H9 (cell line): ENCODE data around the gene OSBPL10. TPM values are rescaled to one million over a fixed set of nuclear protein-coding genes. Genes with fewer than 3 reads are reported as not detected.
A peak's percentile ranks its signal among the peaks of the same experiment; 100 is the strongest.

Source experiments
- DNase-seq: peaks from one replicate; pipeline ENCODE4 v3.0.0-alpha.2; 2017
- H2AFZ ChIP-seq: one replicate; pipeline ENCODE4 v1.6.1; 2013; ENCODE audit warnings: mild to moderate bottlenecking, low read length, control low read depth, moderate library complexity
- H2AK5ac ChIP-seq: 2 replicates; pipeline ENCODE4 v1.6.1; 2013; ENCODE audit warnings: low read length, control low read depth, mixed read lengths; ENCODE audit not compliant: insufficient read length
- H2BK120ac ChIP-seq: one replicate; pipeline ENCODE4 v1.6.1; 2013; ENCODE audit warnings: low read depth, mild to moderate bottlenecking, low read length, control low read depth, inconsistent platforms; ENCODE audit not compliant: poor library complexity, severe bottlenecking
- H2BK12ac ChIP-seq: 2 replicates; pipeline ENCODE4 v1.6.1; 2013; ENCODE audit warnings: low read length, control low read depth, mixed read lengths, low read depth; ENCODE audit not compliant: insufficient read length
- H2BK15ac ChIP-seq: 2 replicates; pipeline ENCODE4 v1.6.1; 2013; ENCODE audit warnings: low read depth, low read length, control low read depth
- H2BK20ac ChIP-seq: one replicate; pipeline ENCODE4 v1.6.1; 2013; ENCODE audit warnings: low read depth, mild to moderate bottlenecking, low read length, control low read depth, inconsistent platforms; ENCODE audit not compliant: poor library complexity, severe bottlenecking
- H2BK5ac ChIP-seq: 2 replicates; pipeline ENCODE4 v1.6.1; 2013; ENCODE audit warnings: low read length, control low read depth, mixed read lengths; ENCODE audit not compliant: insufficient read length
- H3K14ac ChIP-seq: 2 replicates; pipeline ENCODE4 v1.6.1; 2013; ENCODE audit warnings: low read length, control low read depth; ENCODE audit not compliant: insufficient read depth
- H3K18ac ChIP-seq: 2 replicates; pipeline ENCODE4 v1.6.1; 2013; ENCODE audit warnings: low read depth, mild to moderate bottlenecking, mixed read lengths, low read length, control low read depth; ENCODE audit not compliant: insufficient read length
- H3K23ac ChIP-seq: 2 replicates; pipeline ENCODE4 v1.6.1; 2013; ENCODE audit warnings: low read length, control low read depth, mixed read lengths, low read depth; ENCODE audit not compliant: insufficient read length
- H3K23me2 ChIP-seq: 2 replicates; pipeline ENCODE4 v1.6.1; 2013; ENCODE audit warnings: low read depth, mild to moderate bottlenecking, mixed read lengths, low read length, control low read depth; ENCODE audit not compliant: insufficient read length, poor library complexity, severe bottlenecking
- H3K27ac ChIP-seq: 2 replicates; pipeline ENCODE4 v1.5.1; 2013; ENCODE audit warnings: low read length, control low read depth, mixed read lengths, low read depth; ENCODE audit not compliant: insufficient read length
- H3K27me3 ChIP-seq: 2 replicates; pipeline ENCODE4 v1.6.1; 2013; ENCODE audit warnings: low read length, control low read depth, inconsistent platforms; ENCODE audit not compliant: insufficient read depth
- H3K4ac ChIP-seq: 2 replicates; pipeline ENCODE4 v1.6.1; 2013; ENCODE audit warnings: low read depth, mild to moderate bottlenecking, control low read depth, inconsistent platforms, low read length, moderate library complexity
- H3K4me1 ChIP-seq: 2 replicates; pipeline ENCODE4 v1.6.1; 2013; ENCODE audit warnings: low read length, control low read depth, inconsistent platforms; ENCODE audit not compliant: insufficient read depth
- H3K4me2 ChIP-seq: 2 replicates; pipeline ENCODE4 v1.6.1; 2013; ENCODE audit warnings: low read length, control low read depth, mixed read lengths; ENCODE audit not compliant: insufficient read length, insufficient read depth
- H3K56ac ChIP-seq: 2 replicates; pipeline ENCODE4 v1.6.1; 2013; ENCODE audit warnings: low read depth, mild to moderate bottlenecking, mixed read lengths, low read length, control low read depth; ENCODE audit not compliant: insufficient read length
- H3K79me1 ChIP-seq: 2 replicates; pipeline ENCODE4 v1.6.1; 2013; ENCODE audit warnings: low read depth, mild to moderate bottlenecking, moderate library complexity, low read length, control low read depth, inconsistent platforms; ENCODE audit not compliant: insufficient read depth, poor library complexity, severe bottlenecking
- H3K79me2 ChIP-seq: 2 replicates; pipeline ENCODE4 v1.6.1; 2013; ENCODE audit warnings: low read length, control low read depth, inconsistent platforms; ENCODE audit not compliant: insufficient read depth
- H3K9ac ChIP-seq: 2 replicates; pipeline ENCODE4 v1.6.1; 2013; ENCODE audit warnings: low read length, control low read depth, mixed read lengths; ENCODE audit not compliant: insufficient read length; ENCODE audit errors: extremely low read depth
- H3K9me3 ChIP-seq: one replicate; pipeline ENCODE4 v1.6.1; 2013; ENCODE audit warnings: low read depth, low read length, inconsistent platforms; ENCODE audit not compliant: control insufficient read depth
- H3T11ph ChIP-seq: one replicate; pipeline ENCODE4 v1.6.1; 2013; ENCODE audit warnings: mild to moderate bottlenecking, low read length, control low read depth, inconsistent platforms
- H4K20me1 ChIP-seq: one replicate; pipeline ENCODE4 v1.6.1; 2013; ENCODE audit not compliant: control insufficient read depth, insufficient read length, insufficient read depth
- H4K5ac ChIP-seq: 2 replicates; pipeline ENCODE4 v1.6.1; 2013; ENCODE audit warnings: low read depth, mild to moderate bottlenecking, mixed read lengths, low read length, control low read depth; ENCODE audit not compliant: insufficient read length
- H4K8ac ChIP-seq: replicated peaks from 2 replicates; pipeline ENCODE4 v1.6.1; 2013; ENCODE audit warnings: low read length, control low read depth, mixed read lengths, low read depth; ENCODE audit not compliant: insufficient read length
- H4K91ac ChIP-seq: 2 replicates; pipeline ENCODE4 v1.6.1; 2013; ENCODE audit warnings: low read depth, mild to moderate bottlenecking, moderate library complexity, mixed read lengths, low read length, control low read depth; ENCODE audit not compliant: insufficient read length
- H3K27ac Mint-ChIP-seq, 3 experiments: 2 replicates in 2 of 3; 3 replicates in 1 of 3; pipeline ENCODE4 v1.8.0; 2020 to 2021; ENCODE audit warnings: mixed read lengths in 3 of 3, mild to moderate bottlenecking in 1 of 3, moderate library complexity in 1 of 3
- H3K27me3 Mint-ChIP-seq: 2 replicates; pipeline ENCODE4 v1.8.0; 2021; ENCODE audit warnings: low read depth, mild to moderate bottlenecking, moderate library complexity, mixed read lengths
- H3K36me3 Mint-ChIP-seq, 3 experiments: 2 replicates in 2 of 3; 3 replicates in 1 of 3; pipeline ENCODE4 v1.8.0; 2020 to 2021; ENCODE audit warnings: low read depth in 3 of 3, mixed read lengths in 3 of 3; ENCODE audit not compliant: insufficient read depth in 1 of 3
- H3K4me1 Mint-ChIP-seq, 2 experiments: 2 replicates each; pipeline ENCODE4 v1.8.0; 2020; ENCODE audit warnings: mixed read lengths in 2 of 2
- H3K4me3 Mint-ChIP-seq, 2 experiments: 2 replicates in 1 of 2; 3 replicates in 1 of 2; pipeline ENCODE4 v1.8.0; 2020 to 2021; ENCODE audit warnings: mild to moderate bottlenecking in 2 of 2, mixed read lengths in 2 of 2, moderate library complexity in 1 of 2
- H3K9me3 Mint-ChIP-seq, 2 experiments: 2 replicates in 1 of 2; 3 replicates in 1 of 2; pipeline ENCODE4 v1.8.0; 2020; ENCODE audit warnings: mild to moderate bottlenecking in 2 of 2, mixed read lengths in 2 of 2, moderate library complexity in 1 of 2
- CTCF ChIP-seq: fragments of 200-600 bp; sonication (generic); conservative IDR thresholded peaks from 3 replicates; pipeline ENCODE4 v1.8.0; 2021; ENCODE audit warnings: antibody characterized with exemption, mild to moderate bottlenecking
- WGBS: extraction: QIAGEN DNeasy Blood & Tissue Kit; methylation state at CpG from one replicate; pipeline ENCODE4 v1.1.7; 2013; ENCODE audit warnings: missing lambda C conversion rate, low lambda C conversion rate, mixed read lengths; ENCODE audit not compliant: insufficient read length; ENCODE audit errors: extremely low coverage; 5-methylcytosine and 5-hydroxymethylcytosine counted together
- total RNA-seq: library from RNA; stranded (reverse); gene quantifications from 2 replicates; pipeline ENCODE4 v1.2.1, GENCODE V29; 2021

OSBPL10 gene
- total RNA-seq, 1 experiment from 2014 or later, result 42.7 TPM

- no peak for DNase-seq
- no peak overlapping the region for H3K4me2 ChIP-seq
- no peak overlapping the region for H3K4ac ChIP-seq
- H3K9ac ChIP-seq, result no peak overlapping the region
- peaks cover 11 to 14% of the 10 kb centered on the region in 2 experiments for H3K9me3 Mint-ChIP-seq
- peaks cover 46% of the 10 kb centered on the region; the same call in 1 of the 2 replicates for H3K79me2 ChIP-seq
- H3K18ac ChIP-seq, result no peak overlapping the region
- H3K27ac Mint-ChIP-seq, result peak overlapping the region; percentile 7 to 44 (median 18); a peak in 2 of 7 replicates
- H3K36me3 Mint-ChIP-seq, result peaks cover 11 to 24% (median 21%) of the 10 kb centered on the region in 3 experiments
- no peaks in the 10 kb centered on the region for H3K27me3 ChIP-seq
- no peaks in the 10 kb centered on the region for H3K27me3 Mint-ChIP-seq
- H2AFZ ChIP-seq, result no peak overlapping the region
- H3K14ac ChIP-seq, result no peak overlapping the region
- no peak overlapping the region for H2BK20ac ChIP-seq
- no peak overlapping the region for H2BK12ac ChIP-seq
- no peaks in the 10 kb centered on the region for H4K20me1 ChIP-seq
- no peaks in the 10 kb centered on the region for H3K9me3 ChIP-seq
- TF ChIP-seq CTCF, result no peak
- H3K56ac ChIP-seq, result no peak overlapping the region
- no peak overlapping the region for H2BK15ac ChIP-seq
- no peak overlapping the region for H3K4me3 Mint-ChIP-seq
- H2BK120ac ChIP-seq, result no peak overlapping the region
- no peak overlapping the region for H2AK5ac ChIP-seq
- no peaks in the 10 kb centered on the region for H3K23me2 ChIP-seq
- no peak overlapping the region for H3K27ac ChIP-seq
- no peak overlapping the region for H3K23ac ChIP-seq
- H3T11ph ChIP-seq, result no peak overlapping the region
- H3K4me1 Mint-ChIP-seq, result peaks cover 44 to 51% of the 10 kb centered on the region in 2 experiments
- H3K79me1 ChIP-seq, result peaks cover 2% of the 10 kb centered on the region
- no peak overlapping the region for H4K91ac ChIP-seq
- H2BK5ac ChIP-seq, result no peak overlapping the region
- H3K4me1 ChIP-seq, result peaks cover 24% of the 10 kb centered on the region
- H4K8ac ChIP-seq, result no peak overlapping the region
- no CpG with 5 or more reads among the region's 6 CpGs for WGBS
- H4K5ac ChIP-seq, result no peak overlapping the region
Observed at GRCh38 chr3:31947671-31948091, 33.4 kb downstream of the OSBPL10 start.
